SJCRH30 (cell line): Measurements from ENCODE around the gene CDC25B. TPM values are rescaled to one million over a fixed set of nuclear protein-coding genes. Genes with fewer than 3 reads are reported as not detected.

ENCODE experiments used
- DNase-seq, 2 experiments: peaks; one replicate each; pipeline ENCODE4 v3.0.0-alpha.2; 2015 to 2020
- H3K27ac ChIP-seq: fragments of 250-450 bp; sonication (Bioruptor Pico); 2 replicates; pipeline ENCODE4 v1.5.1; 2020; ENCODE audit warnings: mild to moderate bottlenecking, moderate library complexity
- H3K27me3 ChIP-seq: fragments of 250-450 bp; sonication (Bioruptor Pico); 2 replicates; pipeline ENCODE4 v1.5.1; 2020; ENCODE audit warnings: mild to moderate bottlenecking, moderate library complexity
- H3K36me3 ChIP-seq: fragments of 250-450 bp; sonication (Bioruptor Pico); 2 replicates; pipeline ENCODE4 v1.5.1; 2020; ENCODE audit warnings: mild to moderate bottlenecking, moderate library complexity
- H3K4me1 ChIP-seq: fragments of 250-450 bp; sonication (Bioruptor Pico); 2 replicates; pipeline ENCODE4 v1.5.1; 2020; ENCODE audit warnings: mild to moderate bottlenecking, moderate library complexity
- H3K4me3 ChIP-seq: fragments of 250-450 bp; sonication (Bioruptor Pico); 2 replicates; pipeline ENCODE4 v1.5.1; 2020; ENCODE audit warnings: mild to moderate bottlenecking, moderate library complexity
- H3K9me3 ChIP-seq: fragments of 250-450 bp; sonication (Bioruptor Pico); replicated peaks from 2 replicates; pipeline ENCODE4 v1.5.1; 2020; ENCODE audit warnings: mild to moderate bottlenecking, moderate library complexity
- total RNA-seq: library from RNA; depleted of rRNA; stranded (reverse); fragments of >200 nt; shearing (Covaris generic); gene quantifications from 2 replicates; pipeline ENCODE4 v1.2.3, GENCODE V29; 2014; rRNA removed

Gene CDC25B
- total RNA-seq = 75.1 and 78.8 TPM in 2 replicates

DNA sequence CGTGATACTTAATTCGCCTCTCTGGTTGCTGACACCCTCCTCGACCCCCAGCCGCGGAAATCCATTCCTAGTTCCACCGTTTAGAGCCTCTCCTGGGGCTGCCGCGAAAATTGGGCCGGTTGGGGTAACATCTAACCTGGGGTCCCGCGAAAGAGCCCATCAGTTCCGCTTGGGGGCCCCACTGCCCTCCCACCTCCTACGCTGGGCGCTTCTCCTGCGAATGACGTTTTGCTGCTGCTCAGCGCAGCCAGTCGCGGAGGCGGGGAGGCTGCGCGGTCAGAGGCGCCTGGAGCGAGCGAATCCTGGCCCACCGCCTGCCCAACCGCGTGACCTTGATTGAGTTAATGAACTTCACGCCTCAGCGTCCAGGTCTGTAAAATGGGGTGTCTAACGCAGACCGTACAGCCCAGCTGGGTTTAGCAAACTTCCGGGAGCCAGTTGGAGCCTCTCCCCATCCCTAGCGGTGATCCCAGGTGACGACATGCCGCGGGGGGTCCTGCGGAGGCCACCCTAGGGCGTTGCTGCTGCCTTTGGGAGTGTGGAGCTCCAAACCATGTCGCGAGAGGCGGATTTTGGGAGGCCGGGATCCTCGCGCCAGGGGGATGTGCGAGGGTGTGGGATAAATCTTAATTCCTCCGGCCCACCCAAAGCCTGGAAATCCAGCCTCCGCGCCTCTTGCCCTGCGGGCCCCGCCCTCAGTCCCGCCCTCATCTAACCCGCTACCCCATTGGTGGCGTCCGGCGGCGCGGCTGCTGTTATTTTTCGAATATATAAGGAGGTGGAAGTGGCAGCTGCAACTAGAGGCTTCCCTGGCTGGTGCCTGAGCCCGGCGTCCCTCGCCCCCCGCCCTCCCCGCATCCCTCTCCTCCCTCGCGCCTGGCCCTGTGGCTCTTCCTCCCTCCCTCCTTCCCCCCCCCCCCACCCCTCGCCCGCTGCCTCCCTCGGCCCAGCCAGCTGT lies at the start of gene CDC25B:
TSS of gene CDC25B (plus strand) at position 800 of the 958 bp plus-strand sequence. CDS start 222 bp downstream, outside the sequence.
- H3K27ac ChIP-seq = peak within 1 kb of the TSS; percentile 92
- DNase-seq = peak; percentile 98 to 99

DNA sequence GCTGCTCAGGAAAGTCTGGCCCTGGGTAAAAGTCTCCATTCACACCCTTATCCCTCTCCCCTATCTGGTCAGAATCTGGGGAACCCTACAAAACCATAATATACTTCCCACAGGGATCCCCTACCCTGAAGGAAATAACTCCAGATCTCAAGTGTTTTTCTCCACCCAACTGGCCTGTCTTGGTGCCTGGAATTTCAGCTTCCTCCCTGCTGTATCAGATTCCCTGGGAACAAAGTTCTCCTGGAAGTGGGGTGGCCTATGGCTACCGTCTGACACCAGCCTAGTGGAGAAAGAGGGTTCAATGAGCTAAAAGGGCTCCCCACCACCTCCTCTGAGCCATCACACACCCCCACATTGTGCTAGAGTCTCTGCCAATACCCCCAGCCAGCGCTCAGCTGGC lies 48.6 kb upstream of the CDC25B start:
- no peak overlapping the region for H3K4me3 ChIP-seq
- DNase-seq = no peak
- H3K27me3 ChIP-seq = no peaks in the 10 kb centered on the region
- H3K27ac ChIP-seq = no peak overlapping the region
- no peaks in the 10 kb centered on the region for H3K4me1 ChIP-seq
- H3K36me3 ChIP-seq = no peaks in the 10 kb centered on the region
- H3K9me3 ChIP-seq = no peaks in the 10 kb centered on the region

More for the DNA sequence above, at the start of gene CDC25B:
- Histone ChIP-seq H3K27me3 (no peaks in the 10 kb centered on the region), H3K36me3 (peaks cover 9% of the 10 kb centered on the region), H3K9me3 (no peaks in the 10 kb centered on the region), H3K4me1 (peaks cover 30% of the 10 kb centered on the region), H3K4me3 (peak within 1 kb of the TSS; percentile 98)

DNA sequence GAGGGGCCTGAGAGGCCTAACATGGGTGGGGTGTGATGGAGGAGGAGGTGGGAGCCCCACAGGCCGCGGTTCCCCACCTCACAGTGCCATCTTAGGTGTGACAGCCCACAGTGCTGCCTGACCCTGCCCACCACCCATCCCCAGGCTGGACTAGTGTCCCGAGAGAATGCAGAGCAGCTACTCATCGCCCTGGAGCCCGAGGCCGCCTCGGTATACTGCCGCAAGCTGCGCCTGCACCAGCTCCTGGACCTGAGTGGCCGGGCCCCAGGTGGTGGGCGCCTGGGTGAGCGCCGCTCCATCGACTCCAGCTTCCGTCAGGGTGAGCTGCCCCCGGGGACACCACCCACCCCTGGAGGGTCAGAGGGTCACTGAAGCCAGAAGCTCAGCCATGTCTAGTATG lies 48.0 kb upstream of the CDC25B start:
- no peak overlapping the region for H3K4me3 ChIP-seq
- H3K36me3 ChIP-seq = no peaks in the 10 kb centered on the region
- H3K27ac ChIP-seq = no peak overlapping the region
- H3K27me3 ChIP-seq = no peaks in the 10 kb centered on the region
- H3K9me3 ChIP-seq = no peaks in the 10 kb centered on the region
- DNase-seq = no peak
- H3K4me1 ChIP-seq = no peaks in the 10 kb centered on the region

DNA sequence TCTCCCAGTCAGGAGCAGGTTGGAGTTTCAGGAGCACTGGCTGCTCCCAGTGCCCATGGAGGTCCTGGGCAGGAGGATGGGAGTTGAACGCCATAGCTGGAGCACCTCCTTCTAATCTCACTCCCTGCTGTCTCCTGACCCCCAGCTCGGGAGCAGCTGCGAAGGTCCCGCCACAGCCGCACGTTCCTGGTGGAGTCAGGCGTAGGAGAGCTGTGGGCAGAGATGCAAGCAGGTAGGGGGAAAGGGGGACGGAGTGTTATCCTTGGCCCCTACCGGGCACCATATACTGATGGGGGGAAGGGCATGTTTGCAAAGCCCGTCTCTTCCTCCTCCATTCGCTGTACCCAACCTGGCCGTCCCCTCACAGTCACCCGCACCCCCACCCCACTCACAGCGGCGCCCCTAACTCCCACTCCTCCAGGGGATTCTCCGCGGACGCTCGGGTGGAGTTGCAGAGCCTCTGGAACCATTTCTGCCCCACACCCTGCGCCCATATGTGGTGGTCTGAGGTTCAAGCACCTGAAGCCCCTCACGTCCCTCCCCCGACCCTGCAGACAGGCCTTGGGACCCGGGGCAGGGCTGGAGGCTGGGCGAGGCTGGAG lies 46.9 kb upstream of the CDC25B start:
- H3K9me3 ChIP-seq = no peaks in the 10 kb centered on the region
- DNase-seq = no peak
- no peaks in the 10 kb centered on the region for H3K27me3 ChIP-seq
- H3K4me3 ChIP-seq = no peak overlapping the region
- H3K4me1 ChIP-seq = no peaks in the 10 kb centered on the region
- H3K27ac ChIP-seq = no peak overlapping the region
- no peaks in the 10 kb centered on the region for H3K36me3 ChIP-seq

DNA sequence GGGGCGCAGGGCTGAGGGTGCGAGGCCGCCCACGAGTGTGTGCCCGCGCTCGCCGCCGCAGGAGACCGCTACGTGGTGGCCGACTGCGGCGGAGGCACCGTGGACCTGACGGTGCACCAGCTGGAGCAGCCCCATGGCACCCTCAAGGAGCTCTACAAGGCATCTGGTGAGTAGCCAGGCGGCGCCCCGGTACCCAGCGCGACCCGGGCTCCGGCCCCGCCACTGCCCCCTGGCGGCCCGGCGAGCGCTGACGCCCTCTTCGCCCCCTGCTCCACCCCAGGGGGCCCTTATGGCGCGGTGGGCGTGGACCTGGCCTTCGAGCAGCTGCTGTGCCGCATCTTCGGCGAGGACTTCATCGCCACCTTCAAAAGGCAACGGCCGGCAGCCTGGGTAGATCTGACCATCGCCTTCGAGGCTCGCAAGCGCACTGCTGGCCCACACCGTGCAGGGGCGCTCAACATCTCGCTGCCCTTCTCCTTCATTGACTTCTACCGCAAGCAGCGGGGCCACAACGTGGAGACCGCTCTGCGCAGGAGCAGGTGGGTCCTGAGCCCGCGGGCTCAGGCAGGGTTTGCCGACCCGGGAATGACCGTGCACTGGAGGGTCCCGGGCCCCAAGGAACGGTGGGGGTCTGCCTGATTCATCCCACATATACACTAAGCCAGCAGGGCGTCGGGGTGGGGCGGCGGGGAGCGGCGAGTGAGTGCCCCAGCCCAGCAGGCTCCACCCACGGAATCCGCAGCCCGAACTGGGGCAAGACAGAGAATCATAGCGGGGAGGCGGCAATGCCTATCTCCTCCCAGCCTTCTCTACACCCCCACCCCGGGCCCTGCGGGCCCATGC lies 46.2 kb upstream of the CDC25B start:
- peak overlapping the region; percentile 25; the same call in 1 of the 2 replicates for H3K4me3 ChIP-seq
- DNase-seq = peak; percentile 29 to 34
- no peaks in the 10 kb centered on the region for H3K27me3 ChIP-seq
- H3K36me3 ChIP-seq = no peaks in the 10 kb centered on the region
- H3K9me3 ChIP-seq = no peaks in the 10 kb centered on the region
- no peak overlapping the region for H3K27ac ChIP-seq
- H3K4me1 ChIP-seq = no peaks in the 10 kb centered on the region

DNA sequence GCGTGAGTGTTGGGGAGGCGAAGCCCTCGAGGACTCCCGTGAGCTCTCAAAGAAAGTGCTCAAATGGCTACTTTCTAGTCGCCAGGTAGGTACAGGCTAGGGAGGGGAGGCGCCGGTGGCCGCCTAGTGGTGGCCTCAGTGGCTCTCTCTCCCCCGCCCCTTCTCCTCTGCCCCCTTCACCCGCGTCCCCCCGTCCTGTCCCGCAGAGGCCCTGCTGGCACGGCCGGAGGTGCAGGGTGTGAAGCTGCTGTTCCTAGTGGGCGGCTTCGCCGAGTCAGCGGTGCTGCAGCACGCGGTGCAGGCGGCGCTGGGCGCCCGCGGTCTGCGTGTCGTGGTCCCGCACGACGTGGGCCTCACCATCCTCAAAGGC lies 44.8 kb upstream of the CDC25B start:
- Histone ChIP-seq H3K4me1 (no peaks in the 10 kb centered on the region), H3K9me3 (no peaks in the 10 kb centered on the region), H3K27me3 (no peaks in the 10 kb centered on the region), H3K36me3 (no peaks in the 10 kb centered on the region; the same call in 1 of the 2 replicates), H3K4me3 (no peak overlapping the region), H3K27ac (no peak overlapping the region)
- DNase-seq = no peak

DNA sequence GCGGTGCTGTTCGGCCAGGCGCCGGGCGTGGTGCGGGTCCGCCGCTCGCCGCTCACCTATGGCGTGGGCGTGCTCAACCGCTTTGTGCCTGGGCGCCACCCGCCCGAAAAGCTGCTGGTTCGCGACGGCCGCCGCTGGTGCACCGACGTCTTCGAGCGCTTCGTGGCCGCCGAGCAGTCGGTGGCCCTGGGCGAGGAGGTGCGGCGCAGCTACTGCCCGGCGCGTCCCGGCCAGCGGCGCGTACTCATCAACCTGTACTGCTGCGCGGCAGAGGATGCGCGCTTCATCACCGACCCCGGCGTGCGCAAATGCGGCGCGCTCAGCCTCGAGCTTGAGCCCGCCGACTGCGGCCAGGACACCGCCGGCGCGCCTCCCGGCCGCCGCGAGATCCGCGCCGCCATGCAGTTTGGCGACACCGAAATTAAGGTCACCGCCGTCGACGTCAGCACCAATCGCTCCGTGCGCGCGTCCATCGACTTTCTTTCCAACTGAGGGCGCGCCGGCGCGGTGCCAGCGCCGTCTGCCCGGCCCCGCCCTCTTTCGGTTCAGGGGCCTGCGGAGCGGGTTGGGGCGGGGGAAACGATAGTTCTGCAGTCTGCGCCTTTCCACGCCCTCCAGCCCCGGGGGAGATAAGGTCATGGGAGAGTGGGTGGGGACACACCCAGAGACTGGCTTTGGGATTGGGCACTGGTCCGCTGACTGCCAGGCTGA lies 44.3 kb upstream of the CDC25B start:
- Histone ChIP-seq H3K27ac (no peak overlapping the region), H3K4me1 (no peaks in the 10 kb centered on the region), H3K4me3 (no peak overlapping the region), H3K9me3 (no peaks in the 10 kb centered on the region), H3K36me3 (no peaks in the 10 kb centered on the region; the same call in 1 of the 2 replicates), H3K27me3 (no peaks in the 10 kb centered on the region)
- no peak for DNase-seq

DNA sequence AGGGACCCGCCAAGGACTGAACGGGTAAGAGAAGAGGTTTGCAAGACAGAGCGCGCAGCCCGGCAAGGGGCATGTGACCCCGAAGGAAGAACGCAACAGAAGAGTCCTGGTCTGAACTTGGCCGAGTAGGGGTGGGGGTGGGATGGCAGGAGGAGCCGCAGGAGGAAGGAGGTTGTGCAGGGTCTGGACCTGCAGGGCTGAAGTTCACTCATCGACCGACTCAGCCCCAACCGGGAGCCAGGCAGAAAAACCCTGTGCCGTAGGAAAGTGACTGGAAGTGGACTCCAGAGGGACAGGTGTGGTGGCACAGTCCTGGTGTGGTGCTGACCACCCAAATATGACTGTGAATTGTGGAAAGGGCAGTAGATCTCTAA lies 43.7 kb upstream of the CDC25B start:
- no peaks in the 10 kb centered on the region; the same call in 1 of the 2 replicates for H3K36me3 ChIP-seq
- H3K4me1 ChIP-seq = no peaks in the 10 kb centered on the region
- H3K4me3 ChIP-seq = no peak overlapping the region
- no peaks in the 10 kb centered on the region for H3K27me3 ChIP-seq
- no peak overlapping the region for H3K27ac ChIP-seq
- H3K9me3 ChIP-seq = no peaks in the 10 kb centered on the region
- DNase-seq = no peak

DNA sequence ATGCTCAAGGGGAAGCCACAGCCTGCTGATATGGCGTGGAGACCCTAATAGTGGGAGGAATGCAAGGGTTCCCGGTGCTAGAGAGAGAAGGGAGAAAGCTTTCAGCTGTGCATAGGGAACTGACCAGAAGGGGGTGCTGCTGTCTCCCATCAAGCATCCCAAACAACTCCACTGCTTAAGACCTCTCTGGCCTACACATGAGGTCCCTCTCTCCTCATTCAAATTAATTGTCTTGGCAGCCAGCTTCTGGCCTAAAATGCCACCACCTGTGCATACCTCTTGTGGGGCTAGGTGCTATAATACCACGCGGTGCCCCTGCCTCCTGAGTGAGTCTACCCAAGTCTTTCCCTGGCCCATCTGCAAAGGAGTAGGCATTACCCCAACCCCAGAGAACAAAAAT lies 43.0 kb upstream of the CDC25B start:
- Histone ChIP-seq H3K4me1 (no peaks in the 10 kb centered on the region), H3K9me3 (no peaks in the 10 kb centered on the region), H3K36me3 (peaks cover 5% of the 10 kb centered on the region; the same call in 1 of the 2 replicates), H3K27me3 (no peaks in the 10 kb centered on the region), H3K4me3 (no peak overlapping the region), H3K27ac (no peak overlapping the region)
- DNase-seq = peak; percentile 34 to 71

DNA sequence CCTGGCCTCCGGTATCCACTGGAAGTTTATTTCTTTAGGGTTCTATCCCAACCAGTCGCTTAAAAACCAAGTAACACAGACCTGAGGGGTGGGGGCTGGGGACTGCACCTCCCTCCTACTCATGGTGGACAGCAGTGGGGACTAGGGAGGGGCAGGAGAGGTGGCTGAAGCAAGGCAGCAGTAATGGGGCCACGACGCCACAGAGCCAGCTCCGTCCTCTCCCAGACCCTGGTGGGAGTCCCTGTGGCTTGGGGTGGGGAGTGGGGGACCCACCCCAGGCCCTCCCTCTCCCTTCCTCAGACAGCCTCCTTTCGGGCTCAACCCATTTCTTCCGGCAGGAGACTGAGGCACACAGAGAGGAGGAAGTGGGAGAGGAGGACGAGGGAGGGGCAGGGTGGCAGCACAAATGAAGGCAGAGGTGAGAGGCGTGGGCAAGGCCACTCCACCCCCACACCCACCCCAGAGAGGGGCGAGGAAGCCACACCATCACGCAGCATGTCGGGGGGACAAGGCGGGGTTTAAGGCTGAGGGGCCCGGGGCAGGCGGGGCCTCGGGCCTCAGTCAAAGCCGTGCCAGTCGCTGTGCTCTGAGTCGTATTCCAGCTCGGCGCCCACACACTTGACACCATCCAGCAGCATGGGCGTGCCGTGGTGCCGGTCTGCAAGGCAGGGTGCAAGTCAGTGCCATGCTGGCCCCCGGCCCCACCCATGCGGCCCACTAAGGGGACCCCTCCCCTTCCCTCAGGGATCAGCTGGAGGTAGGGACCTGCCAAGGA lies 42.4 kb upstream of the CDC25B start:
- Histone ChIP-seq H3K27me3 (no peaks in the 10 kb centered on the region), H3K9me3 (no peaks in the 10 kb centered on the region), H3K27ac (no peak overlapping the region), H3K36me3 (peaks cover 5% of the 10 kb centered on the region; the same call in 1 of the 2 replicates), H3K4me3 (no peak overlapping the region), H3K4me1 (no peaks in the 10 kb centered on the region)
- DNase-seq = no peak

DNA sequence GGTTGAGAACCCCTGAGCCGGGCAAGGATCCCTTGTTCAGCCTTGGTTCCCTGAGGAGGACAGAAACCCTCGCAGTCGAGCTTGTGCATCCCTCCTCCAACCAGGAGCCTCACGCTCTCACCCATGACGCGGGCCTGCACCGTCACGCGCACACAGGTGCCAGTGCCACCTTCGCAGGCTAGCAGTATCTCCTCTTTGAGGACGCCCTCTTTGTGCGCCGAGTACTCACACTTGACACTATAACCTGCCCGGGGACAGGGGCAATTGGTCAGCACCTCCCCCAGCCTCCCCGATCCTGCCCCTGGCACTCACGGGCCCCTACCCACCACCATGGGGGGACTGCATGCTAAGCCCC lies 41.9 kb upstream of the CDC25B start:
- Histone ChIP-seq H3K27me3 (no peaks in the 10 kb centered on the region), H3K4me1 (no peaks in the 10 kb centered on the region), H3K27ac (no peak overlapping the region)

DNA sequence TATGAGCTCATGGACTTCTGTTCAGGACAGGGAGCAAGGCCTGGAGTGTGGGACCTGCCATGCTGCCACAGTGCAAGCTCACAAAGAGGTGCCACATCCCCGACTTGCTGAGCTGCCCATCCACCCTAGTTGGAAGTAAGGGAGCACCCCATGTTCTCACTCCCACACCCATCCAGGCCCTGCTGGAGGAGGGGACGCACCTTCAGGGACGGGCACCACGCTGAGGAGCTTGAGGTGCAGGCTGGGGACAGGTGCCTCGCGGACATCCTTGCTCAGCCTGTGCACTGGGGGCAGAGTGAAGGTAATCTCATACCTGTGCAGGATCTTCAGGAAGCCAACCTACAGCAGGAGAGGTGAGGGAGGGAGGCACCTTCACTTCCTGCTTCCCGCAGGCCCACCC lies 40.8 kb upstream of the CDC25B start:
- no peak overlapping the region for H3K4me3 ChIP-seq
- DNase-seq = no peak
- no peaks in the 10 kb centered on the region for H3K9me3 ChIP-seq
- peaks cover 5% of the 10 kb centered on the region; the same call in 1 of the 2 replicates for H3K36me3 ChIP-seq
- no peaks in the 10 kb centered on the region for H3K4me1 ChIP-seq
- H3K27ac ChIP-seq = no peak overlapping the region
- H3K27me3 ChIP-seq = no peaks in the 10 kb centered on the region

More for the DNA sequence above, 41.9 kb upstream of the CDC25B start:
- Histone ChIP-seq H3K9me3 (no peaks in the 10 kb centered on the region), H3K4me3 (no peak overlapping the region), H3K36me3 (peaks cover 5% of the 10 kb centered on the region; the same call in 1 of the 2 replicates)
- no peak for DNase-seq

DNA sequence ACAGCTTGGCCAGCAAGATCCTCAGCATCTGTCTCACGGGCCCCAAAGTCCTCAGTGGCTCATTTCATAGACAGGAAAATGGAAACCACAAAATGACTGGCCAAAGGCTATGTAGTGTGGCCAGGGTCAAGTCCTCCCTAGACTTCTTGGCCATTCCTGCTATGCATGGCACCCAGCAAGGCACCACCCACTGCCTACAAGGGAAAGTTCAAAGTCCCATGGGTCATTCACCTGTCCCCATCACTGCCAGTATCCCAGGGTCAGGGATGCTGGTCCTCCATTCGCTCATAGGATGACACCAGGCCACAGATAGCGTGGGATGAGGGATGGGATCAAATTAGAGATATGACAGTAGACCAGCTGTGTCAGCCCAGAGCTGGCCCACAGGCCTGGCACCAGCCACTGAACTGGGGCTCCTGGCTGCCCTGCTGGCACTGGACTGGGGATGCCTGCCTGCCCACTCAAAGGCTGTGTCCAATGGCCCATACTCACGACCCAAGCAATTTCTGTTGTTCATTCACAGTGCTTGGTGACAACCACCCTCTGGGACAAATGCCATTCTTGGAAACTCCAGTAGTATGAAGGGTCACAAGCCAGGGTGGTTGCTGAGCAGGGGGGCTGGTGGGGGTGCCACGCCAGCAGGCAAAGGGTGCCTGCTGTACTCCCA lies 40.2 kb upstream of the CDC25B start:
- H3K4me3 ChIP-seq = no peak overlapping the region
- no peaks in the 10 kb centered on the region for H3K9me3 ChIP-seq
- H3K27me3 ChIP-seq = no peaks in the 10 kb centered on the region
- no peaks in the 10 kb centered on the region for H3K4me1 ChIP-seq
- peaks cover 5% of the 10 kb centered on the region; the same call in 1 of the 2 replicates for H3K36me3 ChIP-seq
- no peak for DNase-seq
- no peak overlapping the region for H3K27ac ChIP-seq
